DOHH2 (cell line): Measurements from ENCODE around the gene PTGES.

Source experiments
- H3F3A ChIP-seq: fragments of 200-600 bp; sonication (generic), shearing (Covaris generic); 2 replicates; pipeline ENCODE4 v1.6.0; 2016; ENCODE audit warnings: antibody characterized with exemption, mild to moderate bottlenecking; ENCODE audit not compliant: control insufficient read depth, insufficient read depth
- H3K27ac ChIP-seq: fragments of 200-600 bp; sonication (generic); 2 replicates; pipeline ENCODE4 v1.5.1; 2014; ENCODE audit warnings: low read depth, mild to moderate bottlenecking, low read length, moderate library complexity
- H3K27me3 ChIP-seq: fragments of 200-600 bp; sonication (generic); 2 replicates; pipeline ENCODE4 v1.6.1; 2014; ENCODE audit warnings: mild to moderate bottlenecking, low read length, mixed read lengths; ENCODE audit not compliant: control insufficient read depth
- H3K36me3 ChIP-seq: fragments of 200-600 bp; sonication (generic); 2 replicates; pipeline ENCODE4 v1.6.1; 2014; ENCODE audit warnings: mild to moderate bottlenecking, low read length, moderate library complexity, mixed read lengths; ENCODE audit not compliant: control insufficient read depth
- H3K4me1 ChIP-seq: fragments of 200-600 bp; sonication (generic); 2 replicates; pipeline ENCODE4 v1.6.1; 2014; ENCODE audit warnings: mild to moderate bottlenecking, low read length, mixed read lengths; ENCODE audit not compliant: control insufficient read depth
- H3K4me2 ChIP-seq: fragments of 200-600 bp; sonication (generic); 2 replicates; pipeline ENCODE4 v1.6.0; 2014; ENCODE audit warnings: mild to moderate bottlenecking, low read length, moderate library complexity
- H3K4me3 ChIP-seq: fragments of 200-600 bp; sonication (generic); 2 replicates; pipeline ENCODE4 v1.5.1; 2014; ENCODE audit warnings: mild to moderate bottlenecking, low read length, mixed read lengths
- H3K79me2 ChIP-seq: fragments of 200-600 bp; sonication (generic); 2 replicates; pipeline ENCODE4 v1.6.1; 2014; ENCODE audit warnings: mild to moderate bottlenecking, low read length, mixed read lengths; ENCODE audit not compliant: control insufficient read depth
- H3K9me2 ChIP-seq: fragments of 200-600 bp; sonication (generic); replicated peaks from 2 replicates; pipeline ENCODE4 v1.6.1; 2014; ENCODE audit warnings: mild to moderate bottlenecking, low read length, mixed read lengths; ENCODE audit not compliant: control insufficient read depth
- H3K9me3 ChIP-seq: fragments of 200-600 bp; sonication (generic); 2 replicates; pipeline ENCODE4 v1.6.1; 2014; ENCODE audit warnings: antibody characterized with exemption, low read length, mixed read lengths; ENCODE audit not compliant: control insufficient read depth, insufficient read depth
- H4K20me1 ChIP-seq: fragments of 200-600 bp; sonication (generic); 2 replicates; pipeline ENCODE4 v1.6.0; 2014; ENCODE audit warnings: low read depth, mild to moderate bottlenecking, antibody characterized with exemption, low read length, moderate library complexity; ENCODE audit not compliant: control insufficient read depth, insufficient read depth
- EZH2phosphoT487 ChIP-seq: fragments of 200-600 bp; sonication (generic); IDR thresholded peaks from 2 replicates; pipeline ENCODE4 v1.6.1; 2017; ENCODE audit warnings: borderline replicate concordance, mild to moderate bottlenecking, antibody characterized with exemption, low read length, moderate library complexity, mixed read lengths
- TF ChIP-seq, protein P1 (sequence below): fragments of 200-600 bp; sonication (generic); IDR thresholded peaks from one replicate; pipeline ENCODE4 v1.5.1; 2014; ENCODE audit warnings: antibody characterized with exemption, mild to moderate bottlenecking, low read depth, low read length; ENCODE audit not compliant: poor library complexity, severe bottlenecking

Gene PTGES

DNA sequence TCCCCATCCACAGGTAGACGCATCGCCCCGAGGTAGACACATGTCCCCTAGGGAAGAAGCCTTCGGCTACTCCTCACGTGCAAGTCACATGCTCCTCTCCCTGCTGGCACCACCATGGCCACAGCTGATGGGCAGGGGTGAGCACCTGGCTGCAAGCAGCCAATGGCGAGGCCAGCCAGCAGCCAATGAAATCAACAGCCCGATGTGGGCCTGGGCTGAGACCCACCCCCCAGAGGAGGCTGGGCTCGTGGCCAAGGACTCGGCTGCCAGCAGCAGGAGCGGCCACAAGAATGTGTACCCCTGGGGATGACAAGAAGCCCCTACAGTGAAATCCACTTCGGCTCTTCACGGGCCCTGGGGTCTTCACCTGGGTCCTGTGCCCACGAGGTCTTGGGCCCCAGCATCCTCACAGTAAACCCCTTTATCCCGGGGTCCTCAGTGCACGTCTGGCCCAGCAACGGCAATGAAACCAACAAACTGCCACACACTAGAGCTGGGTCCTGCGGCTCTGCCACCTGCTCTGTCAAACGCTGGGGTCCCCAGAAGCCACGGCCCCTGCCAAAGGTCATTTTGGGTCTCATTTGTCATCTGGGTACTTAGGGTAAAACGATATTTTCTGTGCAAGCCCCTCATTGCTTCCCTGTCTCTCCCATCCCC is 22.1 kb upstream of the PTGES start:
- no peaks in the 10 kb centered on the region for H3K36me3 ChIP-seq
- no peaks in the 10 kb centered on the region for H3F3A ChIP-seq
- TF ChIP-seq, protein P1, sequence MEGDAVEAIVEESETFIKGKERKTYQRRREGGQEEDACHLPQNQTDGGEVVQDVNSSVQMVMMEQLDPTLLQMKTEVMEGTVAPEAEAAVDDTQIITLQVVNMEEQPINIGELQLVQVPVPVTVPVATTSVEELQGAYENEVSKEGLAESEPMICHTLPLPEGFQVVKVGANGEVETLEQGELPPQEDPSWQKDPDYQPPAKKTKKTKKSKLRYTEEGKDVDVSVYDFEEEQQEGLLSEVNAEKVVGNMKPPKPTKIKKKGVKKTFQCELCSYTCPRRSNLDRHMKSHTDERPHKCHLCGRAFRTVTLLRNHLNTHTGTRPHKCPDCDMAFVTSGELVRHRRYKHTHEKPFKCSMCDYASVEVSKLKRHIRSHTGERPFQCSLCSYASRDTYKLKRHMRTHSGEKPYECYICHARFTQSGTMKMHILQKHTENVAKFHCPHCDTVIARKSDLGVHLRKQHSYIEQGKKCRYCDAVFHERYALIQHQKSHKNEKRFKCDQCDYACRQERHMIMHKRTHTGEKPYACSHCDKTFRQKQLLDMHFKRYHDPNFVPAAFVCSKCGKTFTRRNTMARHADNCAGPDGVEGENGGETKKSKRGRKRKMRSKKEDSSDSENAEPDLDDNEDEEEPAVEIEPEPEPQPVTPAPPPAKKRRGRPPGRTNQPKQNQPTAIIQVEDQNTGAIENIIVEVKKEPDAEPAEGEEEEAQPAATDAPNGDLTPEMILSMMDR = no peak
- no peak for TF ChIP-seq EZH2phosphoT487
- no peaks in the 10 kb centered on the region for H3K9me3 ChIP-seq
- no peaks in the 10 kb centered on the region for H3K79me2 ChIP-seq
- peaks cover 17% of the 10 kb centered on the region for H3K27me3 ChIP-seq
- no peaks in the 10 kb centered on the region for H3K4me1 ChIP-seq
- no peak overlapping the region for H3K4me2 ChIP-seq
- H3K27ac ChIP-seq = no peak overlapping the region
- H4K20me1 ChIP-seq = no peaks in the 10 kb centered on the region
- no peaks in the 10 kb centered on the region for H3K9me2 ChIP-seq
- no peak overlapping the region for H3K4me3 ChIP-seq

DNA sequence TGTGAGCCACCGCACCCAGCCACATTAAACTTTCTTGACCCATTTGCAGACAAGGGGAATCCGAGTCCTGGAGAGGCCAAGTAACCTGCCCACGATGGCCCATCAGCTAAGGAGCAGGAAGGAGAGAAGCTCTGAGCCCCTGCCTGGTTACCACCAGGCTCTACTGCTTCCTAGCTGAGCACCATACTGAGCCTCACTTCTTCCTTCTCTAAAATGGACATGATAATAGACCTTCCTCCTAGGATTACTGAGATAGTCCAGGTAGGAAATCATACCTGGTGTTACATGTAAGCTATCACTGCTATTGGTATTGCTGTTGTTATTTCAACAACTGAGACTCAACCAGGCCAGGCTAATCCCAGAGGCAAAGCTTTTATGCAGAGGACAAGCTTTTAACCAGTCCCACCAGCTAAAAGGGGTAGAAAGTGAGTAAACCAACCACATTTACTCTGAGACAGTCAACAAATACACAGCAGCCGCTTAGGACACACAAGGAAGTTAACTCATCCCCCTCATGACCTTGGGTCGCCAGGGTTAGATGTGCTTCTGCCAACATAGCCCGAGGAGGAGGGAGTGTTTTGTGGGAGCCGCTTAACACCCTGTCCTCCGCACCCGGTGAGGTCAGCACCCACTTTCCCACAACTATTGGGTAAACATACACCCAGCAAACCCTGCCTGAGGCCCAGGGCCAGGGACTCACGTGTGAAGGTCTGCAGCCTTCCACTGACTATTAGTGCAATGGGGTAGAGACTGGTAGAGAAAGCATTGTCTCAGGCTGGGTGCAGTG is 20.6 kb upstream of the PTGES start:
- H3K79me2 ChIP-seq = no peaks in the 10 kb centered on the region
- no peaks in the 10 kb centered on the region for H3F3A ChIP-seq
- no peak overlapping the region for H3K27ac ChIP-seq
- H3K4me2 ChIP-seq = no peak overlapping the region
- peaks cover 17% of the 10 kb centered on the region for H3K27me3 ChIP-seq
- H3K9me2 ChIP-seq = no peaks in the 10 kb centered on the region
- no peaks in the 10 kb centered on the region for H3K4me1 ChIP-seq
- H3K36me3 ChIP-seq = no peaks in the 10 kb centered on the region
- no peaks in the 10 kb centered on the region for H4K20me1 ChIP-seq
- no peak overlapping the region for H3K4me3 ChIP-seq
- no peaks in the 10 kb centered on the region for H3K9me3 ChIP-seq
- TF ChIP-seq EZH2phosphoT487 = no peak
- TF ChIP-seq, protein P1 = no peak

DNA sequence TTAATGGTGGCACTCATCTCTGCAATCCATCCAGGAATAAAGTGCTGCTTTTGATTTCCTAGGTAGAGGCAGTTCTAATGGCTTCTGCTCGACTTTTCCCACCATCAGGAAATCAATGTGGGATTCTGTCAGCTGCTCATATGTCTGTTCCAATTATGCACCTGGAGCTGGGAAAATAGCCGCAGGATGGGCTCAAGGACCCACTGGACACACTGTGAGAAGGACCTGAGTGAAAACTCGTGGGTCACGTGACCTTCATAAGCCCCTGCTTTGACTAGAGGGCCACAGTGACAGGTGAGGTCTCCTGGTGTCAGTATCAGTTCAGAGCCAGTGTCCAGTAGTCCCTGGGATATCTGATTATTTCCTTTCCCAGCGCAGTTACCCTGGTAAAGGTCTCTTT is 17.9 kb upstream of the PTGES start:
- no peaks in the 10 kb centered on the region for H3K9me2 ChIP-seq
- no peak overlapping the region for H3K27ac ChIP-seq
- no peaks in the 10 kb centered on the region for H3K79me2 ChIP-seq
- no peaks in the 10 kb centered on the region for H3K9me3 ChIP-seq
- H3K4me1 ChIP-seq = no peaks in the 10 kb centered on the region
- H4K20me1 ChIP-seq = no peaks in the 10 kb centered on the region
- no peak overlapping the region for H3K4me2 ChIP-seq
- peaks cover 4% of the 10 kb centered on the region; the same call in 1 of the 2 replicates for H3K27me3 ChIP-seq
- H3K4me3 ChIP-seq = no peak overlapping the region
- TF ChIP-seq EZH2phosphoT487 = no peak
- TF ChIP-seq, protein P1 = no peak
- no peaks in the 10 kb centered on the region for H3F3A ChIP-seq
- H3K36me3 ChIP-seq = no peaks in the 10 kb centered on the region
